BJ (cell line): ENCODE results near the gene TCERG1. TPM values are rescaled to one million over a fixed set of nuclear protein-coding genes. Genes with fewer than 3 reads are reported as not detected.

ENCODE experiments used
- CTCF ChIA-PET: fragments of 350-600 bp; formaldehyde crosslinking; extraction: SDS; loops from one replicate; lab custom pipeline; 2021; ENCODE audit warnings: antibody characterized with exemption, inconsistent platforms; lab: Yijun Ruan, JAX
- POLR2A ChIA-PET: fragments of 300-600 bp; sonication (Branson Sonifier 250); formaldehyde crosslinking; extraction: SDS; loops from one replicate; lab custom pipeline; 2021; ENCODE audit warnings: antibody characterized with exemption; lab: Charles Lee
- DNase-seq: peaks from one replicate; pipeline ENCODE4 v3.0.0-alpha.2; 2011; ENCODE audit warnings: low read depth
- H3K27me3 ChIP-seq: 2 replicates; pipeline ENCODE4 v1.6.0; 2011; ENCODE audit warnings: low read length; ENCODE audit not compliant: control insufficient read depth, insufficient read depth
- H3K36me3 ChIP-seq: 2 replicates; pipeline ENCODE4 v1.5.1; 2011; ENCODE audit warnings: low read length; ENCODE audit not compliant: control insufficient read depth, insufficient read depth
- H3K4me3 ChIP-seq: 2 replicates; pipeline ENCODE4 v1.5.1; 2011; ENCODE audit warnings: low read depth, mild to moderate bottlenecking, control low read depth, low read length
- CTCF ChIP-seq: IDR thresholded peaks from 2 replicates; pipeline ENCODE4 v1.5.1; 2011; ENCODE audit warnings: low read depth, mild to moderate bottlenecking, control low read depth, inconsistent platforms, low read length, moderate library complexity; ENCODE audit not compliant: insufficient read depth
- polyA plus RNA-seq: library from polyadenylated mRNA; depleted of rRNA; stranded (reverse); fragments of >200 nt; gene quantifications from 2 replicates; pipeline ENCODE4 v1.2.3, GENCODE V29; 2011; rRNA removed
- small RNA-seq: library from RNA; depleted of rRNA; stranded (forward); fragments of <200 nt; gene quantifications from one replicate; pipeline ENCODE3, GENCODE V24; 2012; ENCODE audit warnings: low replicate concordance, low read depth; ENCODE audit not compliant: insufficient read length

Gene TCERG1
- polyA plus RNA-seq, 1 experiment, result 35.9 TPM

- POLR2A ChIA-PET, result no interaction called here
- H3K4me3 ChIP-seq, result no peak overlapping the region
- DNase-seq, result no peak
- no peak for TF ChIP-seq CTCF
- H3K27me3 ChIP-seq, result no peaks in the 10 kb centered on the region
- CTCF ChIA-PET, result interaction anchor here (2.1 kb wide), 1 partner anchor 17 kb away, joined by 8 read pairs; no protein-coding TSS in a partner anchor
- H3K36me3 ChIP-seq, result no peaks in the 10 kb centered on the region
Measured at GRCh38 chr5:146560205-146560812, 113.2 kb downstream of the TCERG1 start.

Small RNA genes lying within 50 kb of the gene (small RNA-seq; reads per million reads assigned to genes)
- gene RF02271, result not detected

Other genes starting within 250 kb of the TCERG1 start
- 13.7 and 19.0 TPM in 2 replicates for gene RBM27, start 243.7 kb upstream of the TCERG1 start, polyA plus RNA-seq
- gene POU4F3, start 108.5 kb upstream of the TCERG1 start, polyA plus RNA-seq, result 0.04 TPM in 1 of 2 replicates, not detected in the other
- not detected in 2 replicates for gene GPR151, start 68.9 kb downstream of the TCERG1 start, polyA plus RNA-seq